SK-N-SH (cell line): ENCODE measurements around the gene TFR2. TPM values are rescaled to one million over a fixed set of nuclear protein-coding genes. Genes with fewer than 3 reads are reported as not detected.

ENCODE experiments used
- CTCF ChIA-PET: fragments of 300-600, 350-600 bp; formaldehyde crosslinking; extraction: SDS; loops from one replicate; lab custom pipeline; 2021; lab: Yijun Ruan, JAX
- POLR2A ChIA-PET: fragments of 350-600 bp; sonication (Branson Sonifier 250); formaldehyde crosslinking; extraction: SDS; loops from one replicate; lab custom pipeline; 2020; ENCODE audit warnings: antibody characterized with exemption, inconsistent platforms; lab: Yijun Ruan, JAX
- DNase-seq: peaks from one replicate; pipeline ENCODE4 v3.0.0; 2012
- H2AFZ ChIP-seq: fragments of 200-600 bp; sonication (generic); 2 replicates; pipeline ENCODE4 v1.8.1; 2016; ENCODE audit warnings: antibody characterized with exemption, mild to moderate bottlenecking, low read depth
- H3F3A ChIP-seq: fragments of 200-600 bp; sonication (generic); replicated peaks from 2 replicates; pipeline ENCODE3; 2016; ENCODE audit warnings: antibody characterized with exemption, mild to moderate bottlenecking; ENCODE audit not compliant: insufficient read depth
- H3K27ac ChIP-seq, 2 experiments: fragments of 200-500 bp in 1 of 2; fragments of 200-600 bp in 1 of 2; sonication (Bioruptor generic) in 1 of 2; sonication (generic), shearing (Covaris generic) in 1 of 2; 2 replicates each; pipeline versions ENCODE4 v1.5.1 to v1.6.1; 2014 to 2016; ENCODE audit warnings: low read depth in 2 of 2, inconsistent platforms in 1 of 2, low read length in 1 of 2, mild to moderate bottlenecking in 1 of 2, mixed read lengths in 1 of 2
- H3K27me3 ChIP-seq: fragments of 200-600 bp; sonication (generic), shearing (Covaris generic); 2 replicates; pipeline ENCODE4 v1.6.1; 2016; ENCODE audit warnings: mixed run types; ENCODE audit not compliant: insufficient read depth
- H3K36me3 ChIP-seq, 2 experiments: fragments of 200-500 bp in 1 of 2; fragments of 200-600 bp in 1 of 2; sonication (Bioruptor generic) in 1 of 2; sonication (generic) in 1 of 2; replicated peaks in 1 of 2; 2 replicates each; pipeline versions ENCODE3 to v1.5.1; 2014 to 2016; ENCODE audit warnings: low read length in 1 of 2, mild to moderate bottlenecking in 1 of 2; ENCODE audit not compliant: insufficient read depth in 2 of 2, control insufficient read depth in 1 of 2
- H3K4me1 ChIP-seq, 2 experiments: fragments of 200-500 bp in 1 of 2; fragments of 200-600 bp in 1 of 2; sonication (Bioruptor generic) in 1 of 2; sonication (generic), shearing (Covaris generic) in 1 of 2; 2 replicates each; pipeline versions ENCODE4 v1.5.1 to v1.6.1; 2014 to 2016; ENCODE audit warnings: low read depth in 1 of 2, low read length in 1 of 2, mixed run types in 1 of 2; ENCODE audit not compliant: insufficient read depth in 2 of 2, control insufficient read depth in 1 of 2
- H3K4me2 ChIP-seq: fragments of 200-600 bp; sonication (generic), shearing (Covaris generic); 2 replicates; pipeline ENCODE4 v1.6.1; 2017; ENCODE audit warnings: mixed run types
- H3K4me3 ChIP-seq, 2 experiments: fragments of 200-500 bp in 1 of 2; fragments of 200-600 bp in 1 of 2; sonication (Bioruptor generic) in 1 of 2; sonication (generic), shearing (Covaris generic) in 1 of 2; 2 replicates each; pipeline versions ENCODE4 v1.5.1 to v1.8.1; 2014 to 2016; ENCODE audit warnings: low read depth in 2 of 2, inconsistent platforms in 1 of 2, low read length in 1 of 2, mild to moderate bottlenecking in 1 of 2, mixed read lengths in 1 of 2, moderate library complexity in 1 of 2
- H3K79me2 ChIP-seq: fragments of 200-600 bp; sonication (generic); 2 replicates; pipeline ENCODE4 v1.8.1; 2017; ENCODE audit warnings: mild to moderate bottlenecking; ENCODE audit not compliant: insufficient read depth
- H3K9ac ChIP-seq: fragments of 200-600 bp; sonication (generic); 2 replicates; pipeline ENCODE4 v1.6.1; 2017; ENCODE audit warnings: mixed run types
- H3K9me2 ChIP-seq: fragments of 200-600 bp; sonication (generic); 2 replicates; pipeline ENCODE4 v1.6.1; 2017; ENCODE audit warnings: mixed run types
- H3K9me3 ChIP-seq: fragments of 200-600 bp; sonication (generic); 2 replicates; pipeline ENCODE4 v1.6.1; 2017; ENCODE audit warnings: mixed run types, mild to moderate bottlenecking, moderate library complexity
- H4K20me1 ChIP-seq: fragments of 200-600 bp; sonication (generic); 2 replicates; pipeline ENCODE4 v1.6.1; 2017; ENCODE audit warnings: mild to moderate bottlenecking, mixed run types; ENCODE audit not compliant: insufficient read depth
- CHD2 ChIP-seq: fragments of 150-350 bp; IDR thresholded peaks from 2 replicates; pipeline ENCODE4 v1.6.1; 2018; ENCODE audit warnings: low read length; ENCODE audit not compliant: partially characterized antibody
- FOXJ3 ChIP-seq: sonication (generic); formaldehyde crosslinking; IDR thresholded peaks from 2 replicates; pipeline ENCODE4 v1.5.1; 2020; ENCODE audit warnings: mild to moderate bottlenecking, missing genetic modification reagents
- FOXM1 ChIP-seq: IDR thresholded peaks from 2 replicates; pipeline ENCODE4 v1.4.0; 2012; ENCODE audit warnings: low read depth, mild to moderate bottlenecking
- GABPA ChIP-seq: IDR thresholded peaks from 2 replicates; pipeline ENCODE4 v1.4.0; 2012; ENCODE audit warnings: low read depth, mild to moderate bottlenecking
- IRF3 ChIP-seq: fragments of 150-350 bp; IDR thresholded peaks from 2 replicates; pipeline ENCODE4 v1.6.1; 2016; ENCODE audit warnings: mild to moderate bottlenecking, low read depth, low read length
- JUND ChIP-seq: IDR thresholded peaks from 2 replicates; pipeline ENCODE4 v1.4.0; 2012
- NRF1 ChIP-seq: IDR thresholded peaks from 2 replicates; pipeline ENCODE4 v1.6.1; 2012; ENCODE audit warnings: low read depth, mild to moderate bottlenecking, low read length
- POLR2AphosphoS5 ChIP-seq: IDR thresholded peaks from 2 replicates; pipeline ENCODE4 v1.6.1; 2012; ENCODE audit warnings: low read depth, low read length
- RAD21 ChIP-seq: IDR thresholded peaks from 2 replicates; pipeline ENCODE4 v1.6.1; 2012; ENCODE audit warnings: mild to moderate bottlenecking, low read length
- RCOR1 ChIP-seq: fragments of 150-350 bp; IDR thresholded peaks from 2 replicates; pipeline ENCODE4 v1.6.1; 2017; ENCODE audit warnings: antibody characterized with exemption, low read length
- RFX5 ChIP-seq: IDR thresholded peaks from 2 replicates; pipeline ENCODE4 v1.6.1; 2012; ENCODE audit warnings: mild to moderate bottlenecking, improper control_type of control experiment, low read length
- RXRA ChIP-seq: IDR thresholded peaks from 2 replicates; pipeline ENCODE4 v1.4.0; 2012; ENCODE audit warnings: low read depth, mild to moderate bottlenecking, borderline replicate concordance
- TAF1 ChIP-seq: IDR thresholded peaks from 2 replicates; pipeline ENCODE4 v1.6.1; 2012; ENCODE audit warnings: low read depth, mild to moderate bottlenecking, low read length, moderate library complexity, borderline replicate concordance
- TCF12 ChIP-seq: IDR thresholded peaks from 2 replicates; pipeline ENCODE4 v1.4.0; 2012
- USF2 ChIP-seq: fragments of 150-350 bp; IDR thresholded peaks from 2 replicates; pipeline ENCODE4 v1.6.1; 2017; ENCODE audit warnings: antibody characterized with exemption, low read length, low read depth, borderline replicate concordance
- WGBS: methylation state at CpG from one replicate; pipeline ENCODE4 v1.1.6; 2017; ENCODE audit warnings: low lambda C conversion rate; 5-methylcytosine and 5-hydroxymethylcytosine counted together
- polyA plus RNA-seq, 3 experiments: library from polyadenylated mRNA; depleted of rRNA; stranded (reverse); fragments of >200 nt; gene quantifications; 2 replicates each; pipeline ENCODE4 v1.2.3, GENCODE V29; 2012

TFR2 gene
- polyA plus RNA-seq, 1 of the 3 experiments (the other 2 are of a cell fraction) = 0.30 TPM

DNA sequence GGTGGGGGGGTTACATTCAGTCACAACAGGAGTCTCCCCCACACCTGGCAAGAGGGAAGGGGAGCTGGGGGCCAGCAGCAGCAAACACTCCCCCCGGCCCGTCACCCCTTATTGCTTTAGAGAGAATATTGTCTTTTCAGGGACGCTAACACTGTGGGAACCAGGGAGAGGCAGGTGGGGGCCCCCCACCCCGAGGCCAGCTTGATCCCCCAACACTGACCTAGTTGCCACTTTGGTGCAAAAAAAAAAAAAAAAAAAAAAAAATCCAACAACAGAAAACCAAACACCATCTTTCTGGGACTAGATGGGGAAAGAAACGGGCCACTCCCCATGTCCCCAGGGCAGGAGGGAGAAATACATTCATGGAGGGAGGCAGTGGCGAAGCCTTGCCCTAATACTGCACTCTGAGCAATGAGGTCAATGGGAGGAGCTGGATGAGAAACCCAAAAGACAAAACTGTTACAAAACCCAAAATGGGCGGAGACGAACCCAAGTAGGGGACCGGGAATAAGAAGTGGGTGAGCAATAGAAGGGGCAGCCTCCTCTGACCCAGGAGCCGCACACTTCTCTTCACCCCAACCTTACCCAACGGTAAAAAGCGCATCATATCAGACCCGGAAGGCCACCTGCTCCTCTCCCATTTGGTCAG is 38.7 kb upstream of the TFR2 start:
- Histone ChIP-seq H2AFZ (no peak overlapping the region), H3K4me1 (peaks cover 0 to 35% of the 10 kb centered on the region in 2 experiments; a peak in 1 of 4 replicates), H3K9ac (no peak overlapping the region), H3F3A (peaks cover 61% of the 10 kb centered on the region), H3K9me2 (no peaks in the 10 kb centered on the region), H4K20me1 (peaks cover 56% of the 10 kb centered on the region), H3K4me2 (no peak overlapping the region), H3K27me3 (no peaks in the 10 kb centered on the region), H3K36me3 (peaks cover 37 to 84% of the 10 kb centered on the region in 2 experiments), H3K4me3 (no peak overlapping the region), H3K79me2 (peaks cover 35% of the 10 kb centered on the region), H3K27ac (peak overlapping the region in 1 of 2 experiments; percentile 73; a peak in 1 of 4 replicates), H3K9me3 (no peaks in the 10 kb centered on the region)
- CTCF ChIA-PET = interaction anchor here (0.8 to 10.5 kb wide), 12 partner anchors 13 to 197 kb away, joined by 3 to 227 read pairs (median 5); partner anchors contain the start of genes ACTL6B, FBXO24, GIGYF1 and LRCH4
- POLR2A ChIA-PET = interaction anchor here (0.5 to 6.3 kb wide), 10 partner anchors 11 to 192 kb away, joined by 3 to 23 read pairs (median 4); partner anchors contain the start of genes ACTL6B, GIGYF1 and MOSPD3
- TF ChIP-seq FOXJ3 (CRISPR knock-in tag) = no peak
- TF ChIP-seq GABPA = 0 out of 2 replicates have a peak, but pooled peaks have one; percentile 12
- WGBS = 91% methylated on average over 13 of the region's 13 CpGs
- DNase-seq = peak; percentile 44

- no peak overlapping the region for H3K9ac ChIP-seq
- no peak overlapping the region for H2AFZ ChIP-seq
- H3K9me3 ChIP-seq = no peaks in the 10 kb centered on the region
- no peak for TF ChIP-seq RFX5
- TF ChIP-seq CHD2 = peak; percentile 31
- H3K27ac ChIP-seq = peak overlapping the region in 1 of 2 experiments; percentile 73; a peak in 2 of 4 replicates
- POLR2A ChIA-PET = interaction anchor here (1.1 to 6.3 kb wide), 7 partner anchors 11 to 93 kb away, joined by 3 to 23 read pairs (median 5); partner anchors contain the start of genes FBXO24, GIGYF1, MOSPD3 and POP7
- H3K9me2 ChIP-seq = no peaks in the 10 kb centered on the region
- H4K20me1 ChIP-seq = peaks cover 60% of the 10 kb centered on the region
- peak; percentile 71 for DNase-seq
- peaks cover 61% of the 10 kb centered on the region for H3F3A ChIP-seq
- CTCF ChIA-PET = interaction anchor here (0.8 to 10.5 kb wide), 9 partner anchors 13 to 173 kb away, joined by 3 to 227 read pairs (median 3); partner anchors contain the start of genes FBXO24, GIGYF1, LRCH4 and MOSPD3
- no peak overlapping the region for H3K4me3 ChIP-seq
- peaks cover 0 to 35% of the 10 kb centered on the region in 2 experiments; a peak in 1 of 4 replicates for H3K4me1 ChIP-seq
- H3K27me3 ChIP-seq = no peaks in the 10 kb centered on the region
- no peak overlapping the region for H3K4me2 ChIP-seq
- 90% methylated on average over 13 of the region's 13 CpGs for WGBS
- H3K36me3 ChIP-seq = peaks cover 37 to 77% of the 10 kb centered on the region in 2 experiments
- peaks cover 42% of the 10 kb centered on the region for H3K79me2 ChIP-seq
Observed at GRCh38 chr7:100679129-100679926, 38.0 kb upstream of the TFR2 start.

GRCh38 chr7:100678291-100678984 is 37.1 kb upstream of the TFR2 start:
- Histone ChIP-seq H3K9ac (no peak overlapping the region), H3K4me2 (no peak overlapping the region), H3K4me3 (no peak overlapping the region; a peak in 1 of 4 replicates), H3K27me3 (no peaks in the 10 kb centered on the region), H3K79me2 (peaks cover 49% of the 10 kb centered on the region), H3F3A (peaks cover 59% of the 10 kb centered on the region), H3K27ac (peak overlapping the region; percentile 4 to 73; a peak in 3 of 4 replicates), H4K20me1 (peaks cover 58% of the 10 kb centered on the region), H3K4me1 (peaks cover 0 to 35% of the 10 kb centered on the region in 2 experiments; a peak in 1 of 4 replicates), H3K9me3 (no peaks in the 10 kb centered on the region), H3K9me2 (no peaks in the 10 kb centered on the region), H2AFZ (no peak overlapping the region), H3K36me3 (peaks cover 33 to 68% of the 10 kb centered on the region in 2 experiments)
- POLR2A ChIA-PET = interaction anchor here (0.5 to 6.3 kb wide), 8 partner anchors 12 to 222 kb away, joined by 3 to 23 read pairs (median 4); partner anchors contain the start of genes FBXO24, GIGYF1, MOSPD3 and POP7
- peak; percentile 66 for DNase-seq
- 95% methylated on average over 25 of the region's 35 CpGs for WGBS
- CTCF ChIA-PET = interaction anchor here (0.8 to 10.5 kb wide), 10 partner anchors 14 to 196 kb away, joined by 3 to 227 read pairs (median 4); partner anchors contain the start of genes GIGYF1, MOSPD3 and SLC12A9
- TF ChIP-seq FOXM1 (no peak), RXRA (no peak), RAD21 (no peak), IRF3 (no peak), TCF12 (no peak), POLR2AphosphoS5 (no peak), NRF1 (no peak), TAF1 (no peak), RCOR1 (no peak), JUND (no peak), USF2 (no peak)
